ENCODE measurements around the gene CCDC83.
A peak's percentile ranks its signal among the peaks of the same experiment; 100 is the strongest.
"Not testable (repeated sequence)": the region's sequence is repeated elsewhere in the genome, so short reads cannot be mapped to it uniquely, and the experiment has no call there.

The CCDC83 gene

GRCh38 chr11:85840932-85841331 lies 14.3 kb upstream of the CCDC83 start:
- DNase-seq, result not testable (repeated sequence)

GRCh38 chr11:85843929-85844328 lies 11.3 kb upstream of the CCDC83 start:
- DNase-seq, result no peak

- DNase-seq, result peak; percentile 12
These were observed 10.6 kb upstream of the CCDC83 start for GRCh38 chr11:85844439-85845123.

- DNase-seq, result no peak
These were observed 10.0 kb upstream of the CCDC83 start for GRCh38 chr11:85845124-85845631.

- DNase-seq, result no peak
These were observed 7.7 kb upstream of the CCDC83 start for GRCh38 chr11:85847436-85847835.

- no peak for DNase-seq
These were observed 7.2 kb upstream of the CCDC83 start for GRCh38 chr11:85848006-85848405.

- no peak for DNase-seq
These were observed 6.6 kb upstream of the CCDC83 start for GRCh38 chr11:85848556-85848955.

GRCh38 chr11:85852754-85853153 lies 2.4 kb upstream of the CCDC83 start:
- DNase-seq, result not testable (repeated sequence)

- DNase-seq, result not testable (repeated sequence)
These were observed 1.6 kb upstream of the CCDC83 start for GRCh38 chr11:85853541-85853940.

GRCh38 chr11:85854212-85854556 lies 999 bp upstream of the CCDC83 start:
- no peak for DNase-seq

GRCh38 chr11:85854557-85855340 lies 434 bp upstream of the CCDC83 start:
- DNase-seq, result peak; percentile 89

- DNase-seq, result no peak
These were observed 1.9 kb downstream of the CCDC83 start for GRCh38 chr11:85857098-85857497.

- DNase-seq, result not testable (repeated sequence)
These were observed 4.4 kb downstream of the CCDC83 start for GRCh38 chr11:85859541-85859940.

GRCh38 chr11:85863855-85864254 lies 8.7 kb downstream of the CCDC83 start:
- DNase-seq, result peak; percentile 65

GRCh38 chr11:85866137-85866827 lies 11.1 kb downstream of the CCDC83 start:
- no peak for DNase-seq

GRCh38 chr11:85867751-85868150 lies 12.6 kb downstream of the CCDC83 start:
- DNase-seq, result no peak

GRCh38 chr11:85869781-85870180 lies 14.6 kb downstream of the CCDC83 start:
- no peak for DNase-seq

- DNase-seq, result no peak
These were observed 19.1 kb downstream of the CCDC83 start for GRCh38 chr11:85874265-85874664.

GRCh38 chr11:85875505-85875904 lies 20.3 kb downstream of the CCDC83 start:
- DNase-seq, result no peak

GRCh38 chr11:85884581-85885021 lies 29.4 kb downstream of the CCDC83 start:
- peak; percentile 25 for DNase-seq

- DNase-seq, result no peak
These were observed 31.2 kb downstream of the CCDC83 start for GRCh38 chr11:85886089-85887056.

GRCh38 chr11:85889108-85889507 lies 33.9 kb downstream of the CCDC83 start:
- DNase-seq, result no peak

Measured in MV-4-11 (cell line).